ENCODE data around the gene SMR3A.

- TF ChIP-seq EZH2 (IDR thresholded peaks at IDR 0.05; ENCODE audit: insufficient read depth, poor library complexity, severe bottlenecking) (no peak), EZH2phosphoT487 (IDR thresholded peaks at IDR 0.05; ENCODE audit: insufficient read depth, low read depth) (no peak)
These were observed 12.2 kb downstream of the SMR3A start for GRCh38 chr4:70372760-70373159.
